Measurements from ENCODE around the gene SLC16A10.
"Not testable (repeated sequence)": the region's sequence is repeated elsewhere in the genome, so short reads cannot be mapped to it uniquely, and the experiment has no call there.

Gene SLC16A10

GRCh38 chr6:111088668-111089003 is 1.3 kb downstream of the SLC16A10 start:
- TF ChIP-seq POLR2A (IDR thresholded peaks at IDR 0.05; ENCODE audit: low read depth, low read length) = no peak
- DNase-seq (ENCODE audit: insufficient read length) (no peak), FAIRE-seq (no peak)

GRCh38 chr6:111090766-111091165 is 3.5 kb downstream of the SLC16A10 start:
- TF ChIP-seq POLR2A (IDR thresholded peaks at IDR 0.05; ENCODE audit: low read depth, low read length) = no peak
- TF ChIP-seq POLR2AphosphoS5 (IDR thresholded peaks at IDR 0.05; ENCODE audit: low read depth, low read length) = no peak
- TF ChIP-seq TAF1 (IDR thresholded peaks at IDR 0.05; ENCODE audit: borderline replicate concordance, low read depth, low read length) = no peak
- FAIRE-seq = no peak
- DNase-seq (ENCODE audit: insufficient read length) = no peak

- DNase-seq (ENCODE audit: insufficient read length) = no peak
- FAIRE-seq = no peak
- TF ChIP-seq TAF1 (IDR thresholded peaks at IDR 0.05; ENCODE audit: borderline replicate concordance, low read depth, low read length) (no peak), POLR2AphosphoS5 (IDR thresholded peaks at IDR 0.05; ENCODE audit: low read depth, low read length) (no peak), POLR2A (IDR thresholded peaks at IDR 0.05; ENCODE audit: low read depth, low read length) (no peak)
These were observed 4.7 kb downstream of the SLC16A10 start for GRCh38 chr6:111091987-111092386.

GRCh38 chr6:111095488-111095887 is 8.2 kb downstream of the SLC16A10 start:
- FAIRE-seq = not testable (repeated sequence)

GRCh38 chr6:111096246-111096645 is 8.9 kb downstream of the SLC16A10 start:
- DNase-seq (ENCODE audit: insufficient read length) (no peak), FAIRE-seq (peak; percentile 63)
- TF ChIP-seq POLR2A (IDR thresholded peaks at IDR 0.05; ENCODE audit: low read depth, low read length) = no peak
- TF ChIP-seq POLR2AphosphoS5 (IDR thresholded peaks at IDR 0.05; ENCODE audit: low read depth, low read length) = no peak
- no peak for TF ChIP-seq TAF1 (IDR thresholded peaks at IDR 0.05; ENCODE audit: borderline replicate concordance, low read depth, low read length)

More at GRCh38 chr6:111095488-111095887, 8.2 kb downstream of the SLC16A10 start:
- not testable (repeated sequence) for DNase-seq (ENCODE audit: insufficient read length)

DNA sequence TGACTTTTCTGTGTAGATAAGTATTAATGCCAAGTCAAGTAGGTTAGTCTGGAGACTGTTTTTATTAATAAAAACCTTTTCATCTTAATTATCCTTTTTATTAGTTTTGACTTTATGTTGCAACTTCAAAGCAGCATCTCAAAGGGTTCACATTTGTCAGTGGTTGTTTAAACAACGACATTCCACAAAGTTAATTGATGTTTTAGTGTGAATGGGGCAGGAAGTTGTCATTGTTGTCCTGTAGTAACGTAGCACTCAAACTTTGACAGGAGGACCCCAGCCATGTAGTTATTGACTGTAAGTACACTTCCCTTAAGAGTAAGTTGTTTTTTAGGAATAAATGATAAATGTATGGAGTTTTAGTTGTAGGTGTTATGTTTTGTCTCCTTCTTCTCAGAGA is 11.3 kb downstream of the SLC16A10 start:
- TF ChIP-seq TAF1 (IDR thresholded peaks at IDR 0.05; ENCODE audit: borderline replicate concordance, low read depth, low read length) (no peak), POLR2A (IDR thresholded peaks at IDR 0.05; ENCODE audit: low read depth, low read length) (no peak), POLR2AphosphoS5 (IDR thresholded peaks at IDR 0.05; ENCODE audit: low read depth, low read length) (no peak)
- FAIRE-seq = no peak

DNA sequence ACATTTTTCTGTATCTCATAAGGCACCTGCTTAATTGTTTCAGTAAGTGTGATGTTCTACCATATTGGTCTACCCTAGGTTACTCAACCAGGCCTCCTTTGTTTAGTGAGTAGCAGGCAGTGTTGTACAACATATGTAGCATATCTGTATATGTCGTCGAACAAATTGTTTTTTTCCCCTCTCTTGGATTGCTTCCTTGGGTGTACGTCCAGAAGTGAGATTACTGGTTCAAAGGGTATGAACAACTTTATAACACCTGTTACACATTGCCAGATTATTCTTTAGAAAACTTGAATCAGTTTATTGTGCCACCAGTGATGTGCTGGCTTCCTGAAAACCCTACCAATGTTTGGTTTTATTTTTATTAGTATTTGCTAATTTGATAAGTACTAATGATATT is 14.7 kb downstream of the SLC16A10 start:
- TF ChIP-seq TAF1 (IDR thresholded peaks at IDR 0.05; ENCODE audit: borderline replicate concordance, low read depth, low read length) = no peak
- no peak for TF ChIP-seq POLR2A (IDR thresholded peaks at IDR 0.05; ENCODE audit: low read depth, low read length)
- no peak for TF ChIP-seq POLR2AphosphoS5 (IDR thresholded peaks at IDR 0.05; ENCODE audit: low read depth, low read length)
- no peak for FAIRE-seq
- no peak for DNase-seq (ENCODE audit: insufficient read length)

More for the DNA sequence above, 11.3 kb downstream of the SLC16A10 start:
- no peak for DNase-seq (ENCODE audit: insufficient read length)

GRCh38 chr6:111105578-111105977 is 18.3 kb downstream of the SLC16A10 start:
- FAIRE-seq (peak; percentile 46), DNase-seq (ENCODE audit: insufficient read length) (no peak)
- TF ChIP-seq POLR2AphosphoS5 (IDR thresholded peaks at IDR 0.05; ENCODE audit: low read depth, low read length) (no peak), POLR2A (IDR thresholded peaks at IDR 0.05; ENCODE audit: low read depth, low read length) (no peak), TAF1 (IDR thresholded peaks at IDR 0.05; ENCODE audit: borderline replicate concordance, low read depth, low read length) (no peak)

GRCh38 chr6:111107589-111107988 is 20.3 kb downstream of the SLC16A10 start:
- DNase-seq (ENCODE audit: insufficient read length) = no peak
- TF ChIP-seq POLR2AphosphoS5 (IDR thresholded peaks at IDR 0.05; ENCODE audit: low read depth, low read length) = no peak
- TF ChIP-seq POLR2A (IDR thresholded peaks at IDR 0.05; ENCODE audit: low read depth, low read length) = no peak
- TF ChIP-seq TAF1 (IDR thresholded peaks at IDR 0.05; ENCODE audit: borderline replicate concordance, low read depth, low read length) = no peak
- peak; percentile 73 for FAIRE-seq

GRCh38 chr6:111110036-111110435 is 22.7 kb downstream of the SLC16A10 start:
- DNase-seq (ENCODE audit: insufficient read length) (no peak), FAIRE-seq (no peak)
- TF ChIP-seq POLR2A (IDR thresholded peaks at IDR 0.05; ENCODE audit: low read depth, low read length) = no peak

GRCh38 chr6:111113336-111114086 is 26.2 kb downstream of the SLC16A10 start:
- DNase-seq (ENCODE audit: insufficient read length) = no peak

GRCh38 chr6:111114087-111114443 is 26.8 kb downstream of the SLC16A10 start:
- FAIRE-seq (peak; percentile 80), DNase-seq (ENCODE audit: insufficient read length) (no peak)
- TF ChIP-seq POLR2AphosphoS5 (IDR thresholded peaks at IDR 0.05; ENCODE audit: low read depth, low read length) (no peak), TAF1 (IDR thresholded peaks at IDR 0.05; ENCODE audit: borderline replicate concordance, low read depth, low read length) (no peak), POLR2A (IDR thresholded peaks at IDR 0.05; ENCODE audit: low read depth, low read length) (no peak)

More at GRCh38 chr6:111113336-111114086, 26.2 kb downstream of the SLC16A10 start:
- TF ChIP-seq TAF1 (IDR thresholded peaks at IDR 0.05; ENCODE audit: borderline replicate concordance, low read depth, low read length) = no peak
- no peak for TF ChIP-seq POLR2AphosphoS5 (IDR thresholded peaks at IDR 0.05; ENCODE audit: low read depth, low read length)
- TF ChIP-seq POLR2A (IDR thresholded peaks at IDR 0.05; ENCODE audit: low read depth, low read length) = no peak
- FAIRE-seq = peak; percentile 85

GRCh38 chr6:111114482-111114881 is 27.2 kb downstream of the SLC16A10 start:
- no peak for TF ChIP-seq POLR2A (IDR thresholded peaks at IDR 0.05; ENCODE audit: low read depth, low read length)
- TF ChIP-seq POLR2AphosphoS5 (IDR thresholded peaks at IDR 0.05; ENCODE audit: low read depth, low read length) = no peak
- no peak for TF ChIP-seq TAF1 (IDR thresholded peaks at IDR 0.05; ENCODE audit: borderline replicate concordance, low read depth, low read length)
- FAIRE-seq (no peak), DNase-seq (ENCODE audit: insufficient read length) (no peak)

Measured in GM12892 (cell line).